ENCODE results near the gene ANP32E. TPM values are rescaled to one million over a fixed set of nuclear protein-coding genes. Genes with fewer than 3 reads are reported as not detected.

Gene ANP32E
- total and polyA plus RNA-seq, 2 donors (not counting 1 experiment from before 2014, with no cell fraction given) = 5.1 to 47.1 TPM

DNA sequence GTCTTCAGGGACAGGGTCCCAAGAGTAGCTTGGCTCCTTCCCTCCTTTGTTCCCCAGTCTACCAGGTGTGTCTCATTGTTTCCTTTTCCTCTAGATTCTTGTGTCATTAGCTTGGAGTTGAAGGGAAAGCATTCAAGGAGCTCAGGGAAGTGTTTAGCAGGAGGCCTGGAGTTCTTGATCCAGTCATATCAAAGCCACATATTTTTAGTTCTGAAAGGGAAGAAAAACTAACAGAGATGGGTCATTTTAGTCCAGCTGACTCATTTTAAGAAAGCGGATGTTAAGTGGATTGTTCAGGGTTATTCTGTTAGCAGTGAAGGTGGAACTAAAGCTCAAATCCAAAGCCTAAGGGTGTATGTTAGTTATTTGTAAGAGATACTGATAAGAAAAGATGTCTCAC lies 37.4 kb upstream of the ANP32E start:
- intact Hi-C loops (cut with micrococcal nuclease) = no loop called here
- no peaks in the 10 kb centered on the region for H3K36me3 ChIP-seq (replicated peaks in 1 of 2; ENCODE audit: control extremely low read depth in 1 of 2, control insufficient read depth in 1 of 2, extremely low read depth in 1 of 2, insufficient read depth in 2 of 2, low read length in 1 of 2)
- ChIA-PET CTCF (interaction anchor here (1.2 to 2.2 kb wide), 2 partner anchors 13 to 17 kb away, joined by 3 to 8 read pairs; no protein-coding TSS in a partner anchor), POLR2A (interaction anchor here (0.5 kb wide), 1 partner anchor 204 kb away, joined by 3 read pairs; no protein-coding TSS in a partner anchor)
- no peak overlapping the region for H3K4me3 ChIP-seq (ENCODE audit: control extremely low read depth in 1 of 5, extremely low read depth in 1 of 5, insufficient read depth in 1 of 5, low read depth in 2 of 5, low read length in 4 of 5)
- Mint-ChIP-seq H3K4me1 (peaks cover 14% of the 10 kb centered on the region), H3K27me3 (peaks cover 10% of the 10 kb centered on the region), H3K9me3 (ENCODE audit: insufficient read depth) (no peaks in the 10 kb centered on the region), H3K4me3 (no peak overlapping the region), H3K27ac (no peak overlapping the region)
- peaks cover 7 to 13% of the 10 kb centered on the region in 2 donors for H3K4me1 ChIP-seq (ENCODE audit: control insufficient read depth in 2 of 2, insufficient read depth in 2 of 2, low read length in 2 of 2)
- H4K20me1 ChIP-seq (ENCODE audit: control insufficient read depth, insufficient read depth, low read length, poor library complexity, severe bottlenecking) = no peaks in the 10 kb centered on the region
- no peak overlapping the region for H3K9ac ChIP-seq (ENCODE audit: low read length)
- WGBS (ENCODE audit: insufficient coverage) = no CpG with 5 or more reads among the region's 1 CpG
- no peak overlapping the region for H3K4me2 ChIP-seq (replicated peaks; ENCODE audit: low read depth, low read length, poor library complexity, severe bottlenecking)
- H2AFZ ChIP-seq (ENCODE audit: insufficient read depth, low read depth, low read length, poor library complexity, severe bottlenecking) = no peak overlapping the region
- TF ChIP-seq, protein P1, sequence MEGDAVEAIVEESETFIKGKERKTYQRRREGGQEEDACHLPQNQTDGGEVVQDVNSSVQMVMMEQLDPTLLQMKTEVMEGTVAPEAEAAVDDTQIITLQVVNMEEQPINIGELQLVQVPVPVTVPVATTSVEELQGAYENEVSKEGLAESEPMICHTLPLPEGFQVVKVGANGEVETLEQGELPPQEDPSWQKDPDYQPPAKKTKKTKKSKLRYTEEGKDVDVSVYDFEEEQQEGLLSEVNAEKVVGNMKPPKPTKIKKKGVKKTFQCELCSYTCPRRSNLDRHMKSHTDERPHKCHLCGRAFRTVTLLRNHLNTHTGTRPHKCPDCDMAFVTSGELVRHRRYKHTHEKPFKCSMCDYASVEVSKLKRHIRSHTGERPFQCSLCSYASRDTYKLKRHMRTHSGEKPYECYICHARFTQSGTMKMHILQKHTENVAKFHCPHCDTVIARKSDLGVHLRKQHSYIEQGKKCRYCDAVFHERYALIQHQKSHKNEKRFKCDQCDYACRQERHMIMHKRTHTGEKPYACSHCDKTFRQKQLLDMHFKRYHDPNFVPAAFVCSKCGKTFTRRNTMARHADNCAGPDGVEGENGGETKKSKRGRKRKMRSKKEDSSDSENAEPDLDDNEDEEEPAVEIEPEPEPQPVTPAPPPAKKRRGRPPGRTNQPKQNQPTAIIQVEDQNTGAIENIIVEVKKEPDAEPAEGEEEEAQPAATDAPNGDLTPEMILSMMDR (IDR thresholded peaks at IDR 0.05) = no peak
- no peak for TF ChIP-seq EZH2 (IDR thresholded peaks at IDR 0.05; ENCODE audit: borderline replicate concordance, insufficient read depth, low read depth, low read length, poor library complexity, severe bottlenecking)
- ATAC-seq (ENCODE audit: low read depth) = no peak
- H3K9me3 ChIP-seq (ENCODE audit: control extremely low read depth in 1 of 3, control insufficient read depth in 2 of 3, insufficient read depth in 1 of 3, low read length in 2 of 3) = no peaks in the 10 kb centered on the region
- peaks cover 11% of the 10 kb centered on the region for H3K79me2 ChIP-seq (ENCODE audit: control insufficient read depth, insufficient read depth, low read length)
- no peak overlapping the region for H3K27ac ChIP-seq (ENCODE audit: low read length in 2 of 2)
- no peak for DNase-seq
- H3K27me3 ChIP-seq (replicated peaks in 1 of 4; ENCODE audit: control extremely low read depth in 1 of 4, control insufficient read depth in 3 of 4, insufficient read depth in 4 of 4, low read length in 3 of 4) = no peaks in the 10 kb centered on the region

DNA sequence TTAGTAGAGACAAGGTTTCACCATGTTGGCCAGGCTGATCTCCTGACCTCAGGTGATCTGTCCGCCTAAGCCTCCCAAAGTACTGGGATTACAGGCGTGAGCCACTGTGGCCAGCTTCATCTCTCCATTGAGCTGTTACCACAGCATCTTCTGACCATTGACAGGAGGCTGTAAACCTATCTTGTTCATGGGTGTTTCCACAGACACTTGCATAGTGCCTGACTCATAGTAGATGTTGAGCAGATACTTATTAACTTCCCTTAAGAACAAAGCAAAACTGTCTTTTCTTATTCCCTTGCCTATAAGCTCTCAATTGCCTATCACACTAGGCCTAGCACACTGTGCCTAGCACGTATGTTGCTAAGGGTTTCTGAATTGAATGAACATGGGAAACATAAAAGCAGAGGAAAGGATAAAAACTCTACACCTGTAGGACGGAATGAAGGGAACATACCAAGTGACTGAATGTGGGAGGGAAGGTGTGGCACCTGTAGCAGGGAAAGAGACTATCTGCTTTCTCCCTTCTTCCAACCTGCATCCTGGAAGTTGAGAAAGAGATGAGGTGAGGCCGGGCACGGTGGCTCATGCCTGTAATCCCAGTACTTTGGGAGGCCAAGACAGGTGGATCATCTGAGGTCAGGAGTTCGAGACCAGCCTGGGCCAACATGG lies 35.5 kb upstream of the ANP32E start:
- Histone ChIP-seq H3K9me3 (ENCODE audit: control extremely low read depth in 1 of 3, control insufficient read depth in 2 of 3, insufficient read depth in 1 of 3, low read length in 2 of 3) (no peaks in the 10 kb centered on the region), H3K4me1 (ENCODE audit: control insufficient read depth in 2 of 2, insufficient read depth in 2 of 2, low read length in 2 of 2) (peaks cover 19 to 27% of the 10 kb centered on the region in 2 donors), H3K4me3 (ENCODE audit: control extremely low read depth in 1 of 5, extremely low read depth in 1 of 5, insufficient read depth in 1 of 5, low read depth in 2 of 5, low read length in 4 of 5) (no peak overlapping the region), H3K36me3 (replicated peaks in 1 of 2; ENCODE audit: control extremely low read depth in 1 of 2, control insufficient read depth in 1 of 2, extremely low read depth in 1 of 2, insufficient read depth in 2 of 2, low read length in 1 of 2) (peaks cover 0 to 12% of the 10 kb centered on the region in 2 experiments), H2AFZ (ENCODE audit: insufficient read depth, low read depth, low read length, poor library complexity, severe bottlenecking) (no peak overlapping the region), H3K4me2 (replicated peaks; ENCODE audit: low read depth, low read length, poor library complexity, severe bottlenecking) (no peak overlapping the region), H3K27me3 (replicated peaks in 1 of 4; ENCODE audit: control extremely low read depth in 1 of 4, control insufficient read depth in 3 of 4, insufficient read depth in 4 of 4, low read length in 3 of 4) (no peaks in the 10 kb centered on the region), H4K20me1 (ENCODE audit: control insufficient read depth, insufficient read depth, low read length, poor library complexity, severe bottlenecking) (peaks cover 8% of the 10 kb centered on the region), H3K79me2 (ENCODE audit: control insufficient read depth, insufficient read depth, low read length) (peaks cover 29% of the 10 kb centered on the region), H3K9ac (ENCODE audit: low read length) (no peak overlapping the region), H3K27ac (ENCODE audit: low read length in 2 of 2) (no peak overlapping the region)
- 97% methylated on average over 5 of the region's 7 CpGs for WGBS (ENCODE audit: insufficient coverage)
- POLR2A ChIA-PET = interaction anchor here (0.7 kb wide), 1 partner anchor 15 kb away, joined by 4 read pairs; no protein-coding TSS in a partner anchor
- Mint-ChIP-seq H3K4me1 (peaks cover 30% of the 10 kb centered on the region), H3K9me3 (ENCODE audit: insufficient read depth) (no peaks in the 10 kb centered on the region), H3K4me3 (no peak overlapping the region), H3K27ac (no peak overlapping the region), H3K27me3 (peaks cover 6% of the 10 kb centered on the region)
- CTCF ChIA-PET = interaction anchor here (1.2 to 4.3 kb wide), 3 partner anchors 9 to 15 kb away, joined by 3 to 22 read pairs (median 8); no protein-coding TSS in a partner anchor
- TF ChIP-seq EZH2 (IDR thresholded peaks at IDR 0.05; ENCODE audit: borderline replicate concordance, insufficient read depth, low read depth, low read length, poor library complexity, severe bottlenecking) = no peak
- TF ChIP-seq, protein P1 (IDR thresholded peaks at IDR 0.05) = no peak
- ATAC-seq (ENCODE audit: low read depth) = no peak
- no peak for DNase-seq
- intact Hi-C loops (cut with micrococcal nuclease) = no loop called here
